NCI-H1048 (cell line): ENCODE data around the gene OR5AN1.
"Not testable (repeated sequence)": the region's sequence is repeated elsewhere in the genome, so short reads cannot be mapped to it uniquely, and the experiment has no call there.

ENCODE experiments used
- DNase-seq: peaks from one replicate; lab custom pipeline; 2025; lab: John Stamatoyannopoulos, UW

OR5AN1 gene

GRCh38 chr11:59358595-59358994 lies at the start of gene OR5AN1:
OR5AN1 (plus strand) TSS chr11:59358895; CDS start chr11:59364459, 5,564 bp downstream.
- no peak for DNase-seq

GRCh38 chr11:59335001-59335400 lies 23.7 kb upstream of the OR5AN1 start:
- DNase-seq, result no peak

GRCh38 chr11:59336176-59336575 lies 22.5 kb upstream of the OR5AN1 start:
- DNase-seq, result no peak

GRCh38 chr11:59336931-59337330 lies 21.8 kb upstream of the OR5AN1 start:
- no peak for DNase-seq

- DNase-seq, result not testable (repeated sequence)
These were observed 9.0 kb upstream of the OR5AN1 start for GRCh38 chr11:59349657-59350056.

GRCh38 chr11:59355226-59355625 lies 3.5 kb upstream of the OR5AN1 start:
- DNase-seq, result no peak

GRCh38 chr11:59356561-59356960 lies 2.1 kb upstream of the OR5AN1 start:
- no peak for DNase-seq

- DNase-seq, result no peak
These were observed 675 bp upstream of the OR5AN1 start for GRCh38 chr11:59358020-59358419.

GRCh38 chr11:59365232-59366018 lies 6.7 kb downstream of the OR5AN1 start:
- no peak for DNase-seq

- no peak for DNase-seq
These were observed 9.7 kb downstream of the OR5AN1 start for GRCh38 chr11:59368238-59369022.

- not testable (repeated sequence) for DNase-seq
These were observed 13.6 kb downstream of the OR5AN1 start for GRCh38 chr11:59372324-59372723.

- DNase-seq, result no peak
These were observed 21.8 kb downstream of the OR5AN1 start for GRCh38 chr11:59380263-59381059.

- DNase-seq, result no peak
These were observed 35.5 kb downstream of the OR5AN1 start for GRCh38 chr11:59394186-59394585.

- no peak for DNase-seq
These were observed 42.0 kb downstream of the OR5AN1 start for GRCh38 chr11:59400461-59401261.

- no peak for DNase-seq
These were observed 42.5 kb downstream of the OR5AN1 start for GRCh38 chr11:59401262-59401552.

- no peak for DNase-seq
These were observed 44.9 kb downstream of the OR5AN1 start for GRCh38 chr11:59403546-59403945.

- no peak for DNase-seq
These were observed 55.0 kb downstream of the OR5AN1 start for GRCh38 chr11:59413646-59414045.

- DNase-seq, result no peak
These were observed 56.4 kb downstream of the OR5AN1 start for GRCh38 chr11:59415111-59415510.

- DNase-seq, result no peak
These were observed 57.9 kb downstream of the OR5AN1 start for GRCh38 chr11:59416613-59417012.

GRCh38 chr11:59417023-59417422 lies 58.3 kb downstream of the OR5AN1 start:
- no peak for DNase-seq

- no peak for DNase-seq
These were observed 59.5 kb downstream of the OR5AN1 start for GRCh38 chr11:59418156-59418555.
